GM12878 (cell line): Measurements from ENCODE around the gene CAPN9. TPM values are rescaled to one million over a fixed set of nuclear protein-coding genes. Genes with fewer than 3 reads are reported as not detected.

Experiments used
- ATAC-seq: fragments of 200-7000 bp; cut with Tn5 transposase; 3 replicates; pipeline ENCODE4 v1.9.1; 2020; ENCODE audit warnings: mild to moderate bottlenecking, moderate library complexity
- BruUV-seq: library from RNA; stranded (reverse); fragments of 400-500 nt; replicated peaks from 2 replicates; lab custom pipeline; 2021; lab: Mats Ljungman, UMichigan
- CTCF ChIA-PET: fragments of 300-600 bp; sonication (Branson Sonifier 250); formaldehyde crosslinking; extraction: SDS; loops from one replicate; lab custom pipeline; 2021; ENCODE audit warnings: inconsistent platforms; lab: Yijun Ruan, JAX
- POLR2A ChIA-PET: fragments of 350-600 bp; formaldehyde crosslinking; extraction: SDS; loops from one replicate; lab custom pipeline; 2021; ENCODE audit warnings: inconsistent platforms; lab: Charles Lee
- RAD21 ChIA-PET: fragments of 300-600 bp; sonication (Branson Sonifier 250); formaldehyde crosslinking; loops from one replicate; lab custom pipeline; 2023; ENCODE audit warnings: antibody characterized with exemption; ENCODE audit not compliant: unreplicated experiment; lab: Charles Lee
- SMC1A ChIA-PET: fragments of 300-600 bp; sonication (Branson Sonifier 250); formaldehyde crosslinking; loops from one replicate; lab custom pipeline; 2023; ENCODE audit not compliant: unreplicated experiment, uncharacterized antibody; lab: Charles Lee
- DNase-seq: peaks from one replicate; pipeline ENCODE4 v3.0.0-alpha.2; 2011; ENCODE audit warnings: low read depth, low spot score
- FAIRE-seq: peaks from 3 replicates; lab custom pipeline; 2011; peaks lifted over from hg19 to GRCh38; lab: Jason Lieb, UNC
- H2AFZ ChIP-seq: 2 replicates; pipeline ENCODE4 v1.6.0; 2011; ENCODE audit warnings: low read depth, low read length, control low read depth; ENCODE audit not compliant: control insufficient read depth
- H3K27ac ChIP-seq: 2 replicates; pipeline ENCODE4 v1.5.1; 2011; ENCODE audit warnings: control low read depth; ENCODE audit not compliant: control insufficient read depth, insufficient read depth
- H3K27me3 ChIP-seq, 2 experiments: replicated peaks in 1 of 2; 2 replicates each; pipeline versions ENCODE4 v1.6.0 to v1.6.1; 2011; ENCODE audit warnings: low read length in 1 of 2; ENCODE audit not compliant: control insufficient read depth in 2 of 2, insufficient read depth in 2 of 2
- H3K36me3 ChIP-seq, 2 experiments: 2 replicates each; pipeline ENCODE4 v1.5.1; 2011; ENCODE audit warnings: low read length in 1 of 2; ENCODE audit not compliant: control insufficient read depth in 2 of 2, insufficient read depth in 2 of 2
- H3K4me1 ChIP-seq: 2 replicates; pipeline ENCODE4 v1.6.1; 2011; ENCODE audit warnings: mild to moderate bottlenecking, low read length, moderate library complexity, mixed read lengths; ENCODE audit not compliant: control insufficient read depth, insufficient read depth
- H3K4me2 ChIP-seq: 2 replicates; pipeline ENCODE4 v1.6.0; 2011; ENCODE audit warnings: control low read depth; ENCODE audit not compliant: control insufficient read depth, insufficient read depth
- H3K4me3 ChIP-seq: fragments of 200-600 bp; sonication (generic); 2 replicates; pipeline ENCODE4 v1.5.1; 2016
- H3K79me2 ChIP-seq: 2 replicates; pipeline ENCODE4 v1.6.0; 2011; ENCODE audit warnings: low read length; ENCODE audit not compliant: control insufficient read depth, insufficient read depth
- H3K9ac ChIP-seq: 2 replicates; pipeline ENCODE4 v1.8.0; 2011; ENCODE audit warnings: low read length, control low read depth, mixed read lengths; ENCODE audit not compliant: control insufficient read depth, insufficient read depth
- H3K9me3 ChIP-seq: replicated peaks from 3 replicates; pipeline ENCODE4 v1.5.1; 2011; ENCODE audit warnings: mild to moderate bottlenecking, low read length; ENCODE audit not compliant: control insufficient read depth, insufficient read depth
- H4K20me1 ChIP-seq: 2 replicates; pipeline ENCODE4 v1.6.0; 2011; ENCODE audit not compliant: control insufficient read depth, insufficient read depth
- BHLHE40 ChIP-seq, 2 experiments: fragments of 450-650 bp in 1 of 2; IDR thresholded peaks; 2 replicates each; pipeline ENCODE4 v1.6.1; 2011 to 2017; ENCODE audit warnings: low read depth in 2 of 2, borderline replicate concordance in 1 of 2, improper control_type of control experiment in 1 of 2, low read length in 1 of 2, mild to moderate bottlenecking in 1 of 2
- BRCA1 ChIP-seq: IDR thresholded peaks from 2 replicates; pipeline ENCODE4 v1.6.1; 2011; ENCODE audit warnings: low read depth, low read length, improper control_type of control experiment
- CHD4 ChIP-seq: fragments of 200-600 bp; sonication (generic); IDR thresholded peaks from 2 replicates; pipeline ENCODE4 v1.6.1; 2016; ENCODE audit warnings: mild to moderate bottlenecking
- ESRRA ChIP-seq: IDR thresholded peaks from 2 replicates; pipeline ENCODE4 v1.6.1; 2012; ENCODE audit warnings: mild to moderate bottlenecking, low read length, improper control_type of control experiment
- EZH2 ChIP-seq: IDR thresholded peaks from 2 replicates; pipeline ENCODE4 v1.6.1; 2012; ENCODE audit warnings: low read depth, mild to moderate bottlenecking, control low read depth, inconsistent platforms, low read length, borderline replicate concordance; ENCODE audit not compliant: control insufficient read depth
- FOS ChIP-seq: IDR thresholded peaks from 3 replicates; pipeline ENCODE4 v1.6.1; 2011; ENCODE audit warnings: borderline replicate concordance; ENCODE audit not compliant: insufficient read length; ENCODE audit errors: extremely low read depth
- FOXM1 ChIP-seq: IDR thresholded peaks from 2 replicates; pipeline ENCODE4 v1.6.1; 2012; ENCODE audit warnings: low read depth, mild to moderate bottlenecking, inconsistent platforms, low read length, moderate library complexity
- GABPA ChIP-seq: IDR thresholded peaks from 2 replicates; pipeline ENCODE4 v1.6.1; 2014; ENCODE audit warnings: antibody characterized with exemption, low read depth, mild to moderate bottlenecking, inconsistent platforms
- MTA3 ChIP-seq: IDR thresholded peaks from 2 replicates; pipeline ENCODE4 v1.6.1; 2012; ENCODE audit warnings: low read length, inconsistent platforms, borderline replicate concordance
- NFXL1 ChIP-seq: fragments of 450-650 bp; IDR thresholded peaks from 2 replicates; pipeline ENCODE4 v1.6.1; 2017; ENCODE audit warnings: antibody characterized with exemption, mild to moderate bottlenecking, borderline replicate concordance
- RAD21 ChIP-seq: IDR thresholded peaks from 2 replicates; pipeline ENCODE4 v1.6.1; 2011; ENCODE audit warnings: mild to moderate bottlenecking, low read depth, low read length, moderate library complexity; ENCODE audit not compliant: insufficient read depth
- SMAD5 ChIP-seq: IDR thresholded peaks from 2 replicates; pipeline ENCODE4 v1.6.1; 2016; ENCODE audit warnings: antibody characterized with exemption, low read depth
- SPI1 ChIP-seq: IDR thresholded peaks from 2 replicates; pipeline ENCODE4 v1.6.1; 2011; ENCODE audit warnings: low read depth, mild to moderate bottlenecking, low read length, moderate library complexity, borderline replicate concordance; ENCODE audit not compliant: insufficient read depth
- STAT3 ChIP-seq: IDR thresholded peaks from 2 replicates; pipeline ENCODE4 v1.6.1; 2011; ENCODE audit warnings: low read depth, low read length, improper control_type of control experiment
- WGBS: methylation state at CpG from one replicate; pipeline ENCODE4 v1.1.6; 2016; ENCODE audit warnings: low lambda C conversion rate; ENCODE audit not compliant: insufficient replicate concordance, insufficient coverage; ENCODE audit errors: missing lambda C conversion rate; 5-methylcytosine and 5-hydroxymethylcytosine counted together
- in situ Hi-C: fragments of 300-500 bp; cut with MboI; formaldehyde crosslinking; loops from 9 replicates; pipeline ENCODE4 v1.14.3; 2018; ENCODE audit warnings: mixed read lengths
- intact Hi-C: fragments of 100-400 bp; cut with micrococcal nuclease; formaldehyde crosslinking; loops from one replicate; pipeline ENCODE4 v1.14.2; 2022; ENCODE audit not compliant: unreplicated experiment
- polyA plus RNA-seq, 11 experiments: library from polyadenylated mRNA; depleted of rRNA in 4 of 11; unstranded in 6 of 11; stranded (reverse) in 5 of 11; fragments of >200 nt; fragmentation: Nextera tagmentation in 4 of 11; fragmentation: Illumina TruSeq in 1 of 11; extraction: Ambion mirVana in 4 of 11; extraction: Trizol in 1 of 11; gene quantifications; 1 replicate in 1 of 11; 2 replicates in 10 of 11; pipeline versions ENCODE4 v1.2.1 to v1.2.3, GENCODE V29; 2011 to 2016; ENCODE audit warnings: inconsistent platforms in 2 of 11, missing spikeins in 2 of 11, low read depth in 1 of 11
- total RNA-seq, 4 experiments: library from RNA; depleted of rRNA in 3 of 4; stranded (reverse); fragments of >200 nt in 3 of 4; fragmentation: Illumina TruSeq in 1 of 4; extraction: Trizol in 1 of 4; gene quantifications; 2 replicates each; pipeline versions ENCODE4 v1.2.1 to v1.2.3, GENCODE V29; 2013 to 2021
- TF ChIP-seq, protein P1 (sequence below): IDR thresholded peaks from 2 replicates; pipeline ENCODE4 v1.6.1; 2012; ENCODE audit warnings: low read depth, low read length, improper control_type of control experiment
- TF ChIP-seq, protein P2 (sequence below): IDR thresholded peaks from 2 replicates; pipeline ENCODE4 v1.6.1; 2011; ENCODE audit warnings: low read depth, low read length, improper control_type of control experiment, borderline replicate concordance
- TF ChIP-seq, protein P3 (sequence below): fragments of 450-650 bp; IDR thresholded peaks from 2 replicates; pipeline ENCODE4 v1.6.1; 2014; ENCODE audit warnings: mild to moderate bottlenecking
- TF ChIP-seq, protein P4 (sequence below): fragments of 450-650 bp; formaldehyde crosslinking; IDR thresholded peaks from 2 replicates; pipeline ENCODE4 v1.5.0; 2022; ENCODE audit warnings: mild to moderate bottlenecking, missing genetic modification characterization

Gene CAPN9
- total and polyA plus RNA-seq, 10 of the 15 experiments (the other 5 are each of a cell fraction or from before 2014, with no cell fraction given), result not detected

DNA sequence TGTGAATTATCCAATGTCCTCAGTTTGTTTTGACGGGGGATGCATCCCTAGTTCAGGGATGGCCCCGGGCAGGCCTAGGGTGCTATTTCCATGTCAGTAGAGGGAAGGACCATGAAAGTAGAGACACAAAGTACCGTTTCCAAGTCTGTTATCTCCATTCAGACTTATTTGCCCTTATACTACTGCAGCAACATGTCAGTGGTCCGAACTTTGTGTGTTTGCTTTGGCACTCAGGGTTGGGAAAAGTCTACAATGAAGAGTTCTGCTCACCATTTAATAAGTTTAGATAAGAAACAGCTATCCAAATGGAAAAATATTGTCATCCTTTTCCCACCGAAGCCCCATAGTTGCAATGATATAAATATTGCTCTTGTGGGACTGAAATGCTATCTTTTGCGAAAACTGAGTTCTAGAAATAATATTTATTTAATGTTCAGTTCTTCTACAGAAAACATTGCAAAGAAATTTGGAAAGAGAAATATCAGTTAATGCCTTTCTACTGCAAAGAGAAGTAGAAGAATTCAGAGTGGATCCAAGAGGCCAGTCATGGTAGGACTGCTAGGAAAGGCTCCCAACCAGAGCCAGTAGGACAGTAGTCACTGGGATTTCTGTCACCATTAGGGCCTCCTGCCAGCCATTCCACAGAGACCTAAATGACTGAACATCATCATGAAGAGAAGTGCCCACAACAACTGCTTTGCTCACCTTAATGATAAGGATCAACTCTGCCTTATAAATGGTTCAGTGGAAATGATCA is 21.8 kb upstream of the CAPN9 start:
- H3K79me2 ChIP-seq, result no peaks in the 10 kb centered on the region
- no peak overlapping the region for H3K4me2 ChIP-seq
- no peak overlapping the region for H2AFZ ChIP-seq
- ChIA-PET CTCF (no interaction called here), SMC1A (no interaction called here), RAD21 (no interaction called here), POLR2A (no interaction called here)
- no peaks in the 10 kb centered on the region; the same call in 2 of the 3 replicates for H3K9me3 ChIP-seq
- H3K27me3 ChIP-seq, result no peaks in the 10 kb centered on the region
- H3K4me1 ChIP-seq, result no peaks in the 10 kb centered on the region
- intact Hi-C loops, result no loop called here
- H4K20me1 ChIP-seq, result no peaks in the 10 kb centered on the region
- no peak overlapping the region for H3K27ac ChIP-seq
- no peak overlapping the region for H3K4me3 ChIP-seq
- 11% methylated on average over 6 of the region's 6 CpGs for WGBS
- FAIRE-seq (no peak), ATAC-seq (no peak), DNase-seq (no peak)
- no peaks in the 10 kb centered on the region for H3K36me3 ChIP-seq
- no peak overlapping the region for H3K9ac ChIP-seq
- TF ChIP-seq STAT3 (no peak), GABPA (no peak), RAD21 (no peak), BRCA1 (no peak), SMAD5 (no peak), MTA3 (no peak), CHD4 (no peak), NFXL1 (no peak), SPI1 (no peak), FOS (no peak), FOXM1 (no peak), BHLHE40 (IDR thresholded peaks at IDR 0.05; ENCODE audit: borderline replicate concordance in 1 of 2, low read depth in 2 of 2, low read length in 1 of 2) (no peak), ESRRA (no peak), EZH2 (no peak)
- TF ChIP-seq, protein P1, sequence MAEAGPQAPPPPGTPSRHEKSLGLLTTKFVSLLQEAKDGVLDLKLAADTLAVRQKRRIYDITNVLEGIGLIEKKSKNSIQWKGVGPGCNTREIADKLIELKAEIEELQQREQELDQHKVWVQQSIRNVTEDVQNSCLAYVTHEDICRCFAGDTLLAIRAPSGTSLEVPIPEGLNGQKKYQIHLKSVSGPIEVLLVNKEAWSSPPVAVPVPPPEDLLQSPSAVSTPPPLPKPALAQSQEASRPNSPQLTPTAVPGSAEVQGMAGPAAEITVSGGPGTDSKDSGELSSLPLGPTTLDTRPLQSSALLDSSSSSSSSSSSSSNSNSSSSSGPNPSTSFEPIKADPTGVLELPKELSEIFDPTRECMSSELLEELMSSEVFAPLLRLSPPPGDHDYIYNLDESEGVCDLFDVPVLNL, result no peak
- TF ChIP-seq, protein P2, sequence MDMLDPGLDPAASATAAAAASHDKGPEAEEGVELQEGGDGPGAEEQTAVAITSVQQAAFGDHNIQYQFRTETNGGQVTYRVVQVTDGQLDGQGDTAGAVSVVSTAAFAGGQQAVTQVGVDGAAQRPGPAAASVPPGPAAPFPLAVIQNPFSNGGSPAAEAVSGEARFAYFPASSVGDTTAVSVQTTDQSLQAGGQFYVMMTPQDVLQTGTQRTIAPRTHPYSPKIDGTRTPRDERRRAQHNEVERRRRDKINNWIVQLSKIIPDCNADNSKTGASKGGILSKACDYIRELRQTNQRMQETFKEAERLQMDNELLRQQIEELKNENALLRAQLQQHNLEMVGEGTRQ, result no peak
- TF ChIP-seq, protein P3, sequence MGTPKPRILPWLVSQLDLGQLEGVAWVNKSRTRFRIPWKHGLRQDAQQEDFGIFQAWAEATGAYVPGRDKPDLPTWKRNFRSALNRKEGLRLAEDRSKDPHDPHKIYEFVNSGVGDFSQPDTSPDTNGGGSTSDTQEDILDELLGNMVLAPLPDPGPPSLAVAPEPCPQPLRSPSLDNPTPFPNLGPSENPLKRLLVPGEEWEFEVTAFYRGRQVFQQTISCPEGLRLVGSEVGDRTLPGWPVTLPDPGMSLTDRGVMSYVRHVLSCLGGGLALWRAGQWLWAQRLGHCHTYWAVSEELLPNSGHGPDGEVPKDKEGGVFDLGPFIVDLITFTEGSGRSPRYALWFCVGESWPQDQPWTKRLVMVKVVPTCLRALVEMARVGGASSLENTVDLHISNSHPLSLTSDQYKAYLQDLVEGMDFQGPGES, result no peak
- TF ChIP-seq, protein P4, sequence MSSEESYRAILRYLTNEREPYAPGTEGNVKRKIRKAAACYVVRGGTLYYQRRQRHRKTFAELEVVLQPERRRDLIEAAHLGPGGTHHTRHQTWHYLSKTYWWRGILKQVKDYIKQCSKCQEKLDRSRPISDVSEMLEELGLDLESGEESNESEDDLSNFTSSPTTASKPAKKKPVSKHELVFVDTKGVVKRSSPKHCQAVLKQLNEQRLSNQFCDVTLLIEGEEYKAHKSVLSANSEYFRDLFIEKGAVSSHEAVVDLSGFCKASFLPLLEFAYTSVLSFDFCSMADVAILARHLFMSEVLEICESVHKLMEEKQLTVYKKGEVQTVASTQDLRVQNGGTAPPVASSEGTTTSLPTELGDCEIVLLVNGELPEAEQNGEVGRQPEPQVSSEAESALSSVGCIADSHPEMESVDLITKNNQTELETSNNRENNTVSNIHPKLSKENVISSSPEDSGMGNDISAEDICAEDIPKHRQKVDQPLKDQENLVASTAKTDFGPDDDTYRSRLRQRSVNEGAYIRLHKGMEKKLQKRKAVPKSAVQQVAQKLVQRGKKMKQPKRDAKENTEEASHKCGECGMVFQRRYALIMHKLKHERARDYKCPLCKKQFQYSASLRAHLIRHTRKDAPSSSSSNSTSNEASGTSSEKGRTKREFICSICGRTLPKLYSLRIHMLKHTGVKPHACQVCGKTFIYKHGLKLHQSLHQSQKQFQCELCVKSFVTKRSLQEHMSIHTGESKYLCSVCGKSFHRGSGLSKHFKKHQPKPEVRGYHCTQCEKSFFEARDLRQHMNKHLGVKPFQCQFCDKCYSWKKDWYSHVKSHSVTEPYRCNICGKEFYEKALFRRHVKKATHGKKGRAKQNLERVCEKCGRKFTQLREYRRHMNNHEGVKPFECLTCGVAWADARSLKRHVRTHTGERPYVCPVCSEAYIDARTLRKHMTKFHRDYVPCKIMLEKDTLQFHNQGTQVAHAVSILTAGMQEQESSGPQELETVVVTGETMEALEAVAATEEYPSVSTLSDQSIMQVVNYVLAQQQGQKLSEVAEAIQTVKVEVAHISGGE (CRISPR knock-in tag), result no peak
- in situ Hi-C loops, result no loop called here
- BruUV-seq, result no TSS peak
